ENCODE data around the gene SCAF4.

The SCAF4 gene

DNA sequence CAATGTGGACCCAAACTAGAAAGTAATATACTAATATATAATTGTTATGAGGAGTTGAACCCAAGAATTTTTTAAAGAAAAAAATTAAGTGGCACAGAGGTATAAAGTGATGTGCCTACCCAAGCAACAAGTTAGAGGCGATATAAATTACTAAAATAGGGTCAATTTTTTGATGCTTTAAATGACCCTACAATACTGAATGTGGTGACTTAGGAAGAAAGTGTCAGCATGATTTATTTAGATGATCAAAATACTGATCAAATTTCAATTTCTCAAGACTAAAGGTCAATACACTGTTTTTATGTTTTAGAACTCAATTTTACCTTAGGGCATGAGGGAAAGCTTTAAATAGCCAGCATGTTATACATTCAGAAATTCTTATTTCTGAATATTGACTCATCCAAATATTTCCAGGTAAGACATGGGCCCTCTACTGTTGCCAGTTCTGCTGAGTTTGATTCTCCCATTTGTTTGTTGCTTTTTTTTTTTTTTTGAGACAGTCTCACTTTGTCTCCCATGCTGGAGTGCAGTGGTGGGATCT lies 20.1 kb downstream of the SCAF4 start:
- no peak for DNase-seq

DNA sequence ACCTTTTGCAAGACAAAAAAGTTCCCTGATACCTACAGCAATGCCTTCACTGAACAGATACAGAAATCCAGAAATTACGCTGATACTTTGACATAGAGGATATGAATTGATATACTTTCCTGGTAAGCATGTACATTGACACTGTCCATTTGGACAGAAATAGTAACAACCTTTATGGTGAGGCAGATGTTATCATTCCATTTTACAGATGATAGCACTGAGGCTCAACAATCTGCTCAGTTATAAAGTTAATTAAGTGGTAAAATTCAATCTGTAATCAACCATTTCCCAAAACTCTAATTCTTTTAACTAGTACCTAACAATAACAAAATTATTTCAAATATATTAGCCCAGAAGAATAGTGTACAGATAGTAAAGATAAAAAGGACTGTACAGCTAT lies 20.6 kb downstream of the SCAF4 start:
- no peak for DNase-seq

DNA sequence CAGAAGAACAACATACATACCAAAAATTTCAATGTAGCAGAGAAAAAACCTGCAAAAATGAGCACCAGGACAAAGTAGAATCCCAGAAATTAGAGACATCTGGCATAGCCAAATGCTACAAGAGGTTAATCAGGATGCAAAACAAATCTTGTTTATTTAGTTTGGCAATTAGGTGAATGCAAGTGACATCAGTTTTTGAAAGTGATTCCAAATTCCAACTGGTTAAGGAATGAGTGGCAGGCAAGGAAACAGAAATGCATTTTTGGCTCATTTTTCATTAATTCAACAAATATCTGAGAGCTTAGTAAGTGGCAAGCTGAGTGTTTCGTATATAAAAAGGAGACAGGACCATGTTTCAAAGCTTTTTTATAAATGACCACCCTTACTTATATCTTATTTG lies 21.3 kb downstream of the SCAF4 start:
- DNase-seq: no peak

DNA sequence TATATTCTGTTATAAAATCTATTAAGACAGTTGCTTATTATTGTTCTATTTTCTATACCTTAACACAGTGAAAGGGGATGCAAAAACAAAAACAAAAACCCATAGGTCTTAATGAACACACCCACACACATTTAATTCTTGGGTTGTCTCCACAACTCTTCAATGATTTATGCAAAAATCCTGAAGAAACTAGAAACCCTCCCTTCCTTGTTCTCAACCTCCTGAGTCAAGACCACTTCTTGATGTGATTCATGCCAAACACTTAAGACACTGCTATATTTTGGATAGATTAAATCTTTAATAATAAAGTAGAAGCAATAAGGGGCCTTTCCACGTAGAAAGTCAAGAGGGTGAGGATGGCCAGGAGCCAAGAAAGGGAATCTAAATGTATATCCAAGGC lies 23.4 kb downstream of the SCAF4 start:
- no peak for DNase-seq

DNA sequence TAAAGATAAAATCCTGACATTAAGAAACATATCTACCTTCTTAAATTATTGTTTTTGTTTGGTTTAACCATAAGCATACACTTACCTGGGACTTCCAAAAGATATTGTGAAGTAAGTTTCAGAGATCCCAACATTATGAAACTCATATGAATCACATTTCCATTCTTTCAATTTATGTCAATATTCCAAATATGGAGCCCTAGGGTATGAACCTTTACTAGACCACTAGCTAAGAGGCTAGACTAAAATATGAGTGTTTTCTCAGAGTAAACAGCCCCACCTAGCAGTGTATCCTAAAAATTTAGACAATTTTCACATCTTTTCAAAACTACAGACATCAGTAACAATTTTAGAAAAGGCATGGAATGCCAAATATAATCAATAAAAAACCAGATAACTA lies 24.4 kb downstream of the SCAF4 start:
- DNase-seq: no peak

DNA sequence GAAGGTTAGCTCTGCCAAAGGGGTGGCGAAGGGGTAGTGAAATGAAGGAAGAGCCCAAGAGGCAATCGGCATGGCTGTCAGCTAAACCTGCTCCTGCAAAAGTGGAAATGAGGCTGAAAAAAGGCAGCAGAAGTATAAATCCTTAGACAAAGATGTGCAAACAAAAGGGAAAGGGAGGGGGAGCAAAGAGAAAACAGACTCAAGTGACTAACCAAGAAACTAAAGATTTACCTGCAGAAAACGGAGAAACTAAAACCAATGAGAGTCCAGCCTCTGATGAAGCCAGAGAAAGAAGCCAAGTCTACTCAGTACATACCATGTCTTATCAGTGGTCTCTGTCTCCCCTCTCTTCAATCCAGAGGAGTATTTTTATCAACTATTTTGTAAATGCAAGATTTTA lies 25.4 kb downstream of the SCAF4 start:
- no peak for DNase-seq

DNA sequence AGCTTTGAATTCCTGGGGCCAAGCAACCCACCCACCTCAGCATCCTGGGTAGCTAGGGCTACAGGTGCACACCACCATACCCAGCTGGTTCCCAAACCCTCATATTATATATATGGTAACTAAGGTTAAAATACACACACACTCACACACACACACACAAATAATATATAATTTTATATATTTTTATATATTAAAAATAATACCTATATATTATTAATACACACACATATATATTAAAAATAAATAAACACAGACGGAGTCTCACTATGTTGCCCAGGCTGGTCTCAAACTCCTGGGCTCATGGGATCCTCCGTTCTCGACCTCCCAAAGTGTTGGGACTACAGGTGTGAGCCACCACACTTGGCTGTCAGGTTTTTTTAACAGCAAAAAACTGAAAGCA lies 31.9 kb downstream of the SCAF4 start:
- no peak for DNase-seq

DNA sequence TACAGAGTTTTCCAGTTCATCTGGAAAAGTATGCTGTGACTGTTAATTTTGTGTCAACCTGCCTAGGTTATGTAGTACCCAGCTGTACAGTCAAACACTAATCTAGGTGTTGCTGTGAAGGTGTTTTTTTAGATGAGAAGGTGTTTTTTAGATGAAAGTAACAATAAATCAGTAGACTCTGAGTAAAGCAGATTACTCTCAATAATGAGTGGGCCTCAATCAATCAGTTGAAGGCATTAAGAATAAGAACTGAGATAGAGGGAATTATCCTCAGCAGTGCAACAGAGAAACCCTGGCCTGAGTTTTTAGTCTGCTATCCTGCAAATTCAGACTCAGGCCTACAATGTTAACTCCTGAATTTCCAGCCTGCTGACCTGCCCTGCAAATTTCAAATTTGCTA lies 33.5 kb downstream of the SCAF4 start:
- DNase-seq: no peak

DNA sequence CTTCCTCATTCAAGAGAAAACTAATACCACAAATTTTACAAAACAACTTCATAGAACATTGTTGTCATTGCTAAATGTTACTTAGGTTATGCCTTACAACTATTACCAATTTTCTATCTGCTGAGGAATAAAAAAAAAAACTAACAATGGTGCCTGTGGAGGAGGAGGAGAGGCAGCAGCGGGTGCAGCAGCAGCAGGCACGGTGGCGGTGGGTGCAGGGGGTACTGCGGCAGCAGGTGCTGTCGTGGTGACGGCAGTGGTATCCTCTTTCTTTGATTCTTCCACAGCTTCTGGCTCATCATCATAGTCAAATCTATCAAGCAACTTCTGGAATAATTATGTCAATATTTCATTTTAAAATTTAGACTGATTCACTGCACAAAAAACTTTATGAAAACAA lies 35.5 kb downstream of the SCAF4 start:
- no peak for DNase-seq

DNA sequence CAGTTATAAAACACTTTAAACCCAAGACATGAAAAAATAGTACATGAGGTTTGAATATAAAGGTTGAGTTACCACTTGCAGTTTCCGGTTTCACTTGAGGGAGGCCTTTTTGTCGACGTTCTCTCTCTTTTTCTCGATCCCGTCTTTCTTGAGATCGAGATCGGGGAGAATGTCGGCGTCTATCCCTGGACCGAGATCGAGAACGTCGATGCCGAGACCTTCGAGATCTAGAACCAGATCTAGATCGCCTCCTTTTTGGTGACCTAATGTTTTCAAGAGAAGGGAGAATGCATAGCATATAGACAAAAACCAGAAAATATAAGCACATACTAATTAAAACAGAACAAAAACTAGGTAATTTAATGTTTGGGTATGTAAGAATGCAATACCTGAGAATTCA lies 38.7 kb downstream of the SCAF4 start:
- no peak for DNase-seq

DNA sequence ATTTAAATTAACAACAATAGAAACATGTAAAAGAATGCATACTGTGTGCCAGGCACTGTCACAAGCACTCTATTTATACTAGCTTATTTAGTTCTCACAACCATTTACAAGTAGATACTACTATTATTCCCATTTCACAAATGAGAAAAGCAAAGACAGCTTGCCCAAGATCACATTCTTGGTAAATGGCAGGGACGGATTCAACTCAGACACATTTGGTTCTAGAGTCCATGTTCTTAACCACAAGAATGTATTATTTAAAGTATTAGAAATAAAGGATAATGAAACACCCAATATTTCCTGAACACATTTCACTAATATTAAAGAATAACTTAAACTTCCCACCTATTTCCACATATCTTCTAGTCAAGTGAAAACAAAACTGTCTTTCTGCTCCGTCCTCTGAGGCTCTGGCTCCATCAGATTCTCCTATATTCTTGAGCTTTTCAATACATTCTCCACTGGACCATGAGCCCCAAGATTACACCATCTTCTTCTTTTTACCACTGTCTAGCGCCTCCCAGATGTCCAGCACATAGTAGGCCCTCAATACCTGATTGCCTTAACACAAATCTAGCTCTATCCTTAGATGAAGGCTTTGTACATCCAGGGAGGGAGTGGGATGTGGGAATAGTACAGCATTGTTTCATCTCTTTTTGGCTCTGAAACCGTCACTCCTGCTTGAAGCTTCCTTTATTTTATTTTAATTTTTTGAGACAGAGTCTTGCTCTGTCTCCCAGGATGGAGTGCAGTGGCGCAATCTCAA lies 43.1 kb downstream of the SCAF4 start:
- no peak for DNase-seq

DNA sequence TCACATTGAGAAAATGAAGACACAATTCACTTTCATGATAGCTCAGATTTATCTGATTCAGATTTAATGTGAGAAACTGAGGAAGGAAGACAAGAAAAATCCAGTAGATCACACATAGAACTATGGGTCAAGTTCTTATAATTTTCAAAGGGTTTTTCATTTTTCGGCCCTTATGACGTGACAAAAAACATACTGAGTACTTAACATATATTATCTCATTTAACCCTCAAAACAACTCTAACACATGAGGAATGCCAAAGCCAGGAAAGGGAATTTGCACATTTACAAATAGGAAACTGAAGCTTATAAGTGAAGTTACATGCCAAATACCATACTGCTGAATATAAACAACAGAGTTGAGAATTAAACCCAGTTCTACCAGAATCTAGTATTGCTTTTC lies 44.8 kb downstream of the SCAF4 start:
- no peak for DNase-seq

DNA sequence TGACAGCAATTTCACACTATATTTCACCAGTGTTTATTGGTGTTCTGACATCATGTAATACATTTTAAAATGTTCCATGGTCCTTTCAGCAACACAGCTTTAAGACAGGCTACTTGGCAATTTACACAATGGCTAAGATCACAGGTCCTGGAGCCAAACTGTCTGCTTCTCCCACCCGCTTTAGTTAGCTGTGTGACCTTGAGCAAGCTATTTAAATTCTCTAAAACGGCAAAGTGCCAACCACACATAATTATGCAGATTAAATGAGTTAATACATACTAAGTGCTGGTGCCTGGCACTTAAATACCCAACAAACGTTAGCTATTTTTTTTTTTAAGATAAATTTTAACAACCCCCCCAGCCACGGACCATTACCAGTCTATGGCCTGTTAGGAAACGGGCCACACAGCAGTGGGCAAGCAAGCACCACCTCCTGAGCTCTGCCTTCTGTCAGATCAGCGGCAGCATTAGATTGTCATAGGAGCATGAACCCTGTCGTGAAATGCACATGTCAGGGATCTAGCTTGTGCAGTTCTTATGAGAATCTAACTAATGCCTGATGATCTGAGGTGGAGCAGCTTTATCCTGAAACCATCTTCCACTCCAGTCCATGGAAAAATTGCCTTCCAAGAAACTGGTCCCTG lies 45.5 kb downstream of the SCAF4 start:
- no peak for DNase-seq

DNA sequence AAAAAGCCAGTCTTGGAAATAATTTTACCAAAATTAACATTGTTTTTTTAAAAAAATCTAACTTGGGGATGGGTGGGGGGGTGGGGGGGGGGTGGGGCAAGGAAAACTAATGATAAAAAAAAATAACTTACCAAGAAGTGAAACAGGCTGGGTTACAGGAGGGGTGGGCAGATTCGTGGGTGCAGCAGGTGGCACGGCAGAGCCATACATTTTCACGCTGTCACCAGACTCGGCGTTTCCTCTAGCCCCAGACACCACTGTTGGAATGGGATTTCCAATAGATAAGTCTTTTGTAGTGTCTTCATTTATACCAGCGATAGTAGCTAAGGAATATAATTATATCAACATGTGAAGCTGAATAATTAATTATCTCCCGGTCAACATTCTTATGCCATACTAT lies 47.0 kb downstream of the SCAF4 start:
- DNase-seq: no peak

DNA sequence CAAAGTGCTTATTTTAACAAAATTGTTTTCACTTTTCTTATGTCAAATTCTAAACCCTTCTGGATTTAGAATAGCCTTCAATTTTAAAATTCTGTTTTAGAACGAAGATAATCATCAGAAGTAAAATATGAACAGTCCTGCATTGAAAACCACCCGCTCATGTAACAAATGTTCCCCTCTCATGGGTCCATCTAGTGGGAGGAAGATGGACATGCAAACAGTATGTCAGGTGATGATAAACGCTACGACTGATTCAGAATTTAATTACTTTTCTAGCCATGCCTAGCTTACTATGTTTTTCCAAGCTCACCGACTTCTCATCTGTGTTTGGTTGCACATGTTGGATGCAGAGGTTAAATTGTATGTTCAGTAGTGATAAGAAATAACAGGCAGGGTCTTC lies 48.9 kb downstream of the SCAF4 start:
- DNase-seq: no peak

DNA sequence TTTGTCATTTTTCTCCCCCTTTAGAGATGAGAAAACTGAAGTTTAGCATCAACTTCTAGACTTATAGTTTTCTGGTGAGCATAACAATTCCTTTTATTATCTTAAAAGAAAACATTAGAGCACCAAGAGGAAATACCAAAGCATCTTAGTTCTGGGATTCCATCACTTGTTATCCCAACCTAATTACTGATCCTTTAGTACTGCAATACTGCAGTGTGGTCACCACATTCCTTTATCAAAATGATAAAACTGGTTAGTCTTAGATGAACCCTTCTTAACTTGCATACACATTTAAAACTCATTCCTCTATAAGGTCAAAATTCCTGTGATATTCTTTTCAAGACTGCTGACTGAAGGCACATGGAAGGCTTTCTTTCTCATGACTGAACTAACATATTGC lies 49.3 kb downstream of the SCAF4 start:
- no peak for DNase-seq

DNA sequence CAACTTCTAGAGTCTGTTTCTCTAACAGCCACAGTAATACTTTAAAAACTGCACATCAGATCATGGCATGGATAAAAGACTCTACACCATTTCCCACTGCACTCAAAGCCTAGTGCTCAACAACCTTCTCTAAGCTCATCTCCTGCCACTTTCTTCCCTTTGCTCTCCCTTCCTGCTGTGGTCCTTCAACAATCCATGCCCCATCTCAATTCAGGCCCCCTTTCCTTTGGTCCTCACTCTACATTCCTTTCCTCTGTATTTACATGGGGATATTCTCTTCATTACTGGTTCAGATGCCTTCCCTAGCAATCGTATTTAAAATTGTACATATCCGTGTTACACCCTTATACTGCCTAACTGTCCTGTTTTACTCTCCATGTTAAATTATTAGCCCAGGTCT lies 53.4 kb downstream of the SCAF4 start:
- DNase-seq: no peak

DNA sequence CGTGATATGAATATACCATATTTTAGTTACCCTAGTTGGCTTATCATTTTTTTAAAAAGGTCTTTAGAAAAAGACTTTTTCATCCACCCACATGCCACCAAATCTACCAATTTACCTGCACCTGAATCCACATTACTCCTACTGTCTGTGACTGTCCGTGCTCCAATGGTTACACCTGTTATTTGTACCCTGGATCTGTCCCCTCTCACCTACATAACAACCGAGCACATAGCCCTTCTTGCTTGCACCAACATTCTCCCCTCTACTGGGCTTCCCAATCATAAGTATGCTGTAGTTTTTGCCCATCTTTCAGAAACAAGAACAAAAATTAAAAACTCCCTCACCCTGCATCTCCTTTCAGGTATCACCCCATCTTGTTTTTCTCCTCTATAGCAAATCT lies 54.9 kb downstream of the SCAF4 start:
- no peak for DNase-seq

DNA sequence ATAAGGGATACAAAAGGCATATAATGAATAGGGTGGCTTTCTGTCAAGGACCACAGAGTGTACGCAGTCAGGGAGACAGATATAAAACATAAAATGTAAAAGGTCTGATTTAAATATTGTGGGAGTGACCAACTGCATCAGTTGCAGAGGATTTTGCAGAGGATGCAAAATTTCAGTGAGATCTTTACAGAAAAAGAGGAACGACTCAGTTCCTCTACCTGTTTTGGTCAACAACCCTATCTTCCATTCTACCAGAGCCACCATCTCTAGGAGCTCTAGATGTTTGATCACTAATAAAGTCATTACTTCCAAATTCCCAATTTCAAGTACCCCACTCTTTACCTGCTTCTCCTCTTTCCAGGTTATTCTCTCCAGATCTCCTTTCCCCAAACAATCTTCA lies 56.0 kb downstream of the SCAF4 start:
- DNase-seq: no peak

DNA sequence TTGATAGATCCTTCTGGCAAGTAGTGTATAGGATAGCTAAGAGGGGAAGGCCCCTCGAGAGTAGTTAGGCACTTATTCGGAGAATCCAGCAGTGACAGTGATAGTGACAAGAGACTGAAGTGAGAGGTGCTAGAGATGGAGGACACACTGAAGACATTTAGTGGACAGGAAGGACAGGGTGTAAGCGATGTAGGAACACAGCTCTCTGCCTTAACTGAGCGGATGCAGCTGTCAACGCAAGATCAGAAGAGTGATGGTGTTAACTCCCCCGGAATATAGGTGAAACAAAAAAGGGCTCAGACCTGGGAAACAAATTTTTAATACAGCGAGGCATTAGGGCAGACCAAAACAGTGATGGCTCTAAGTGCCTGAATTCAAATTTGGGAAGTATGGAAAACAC lies 56.6 kb downstream of the SCAF4 start:
- DNase-seq: no peak

DNA sequence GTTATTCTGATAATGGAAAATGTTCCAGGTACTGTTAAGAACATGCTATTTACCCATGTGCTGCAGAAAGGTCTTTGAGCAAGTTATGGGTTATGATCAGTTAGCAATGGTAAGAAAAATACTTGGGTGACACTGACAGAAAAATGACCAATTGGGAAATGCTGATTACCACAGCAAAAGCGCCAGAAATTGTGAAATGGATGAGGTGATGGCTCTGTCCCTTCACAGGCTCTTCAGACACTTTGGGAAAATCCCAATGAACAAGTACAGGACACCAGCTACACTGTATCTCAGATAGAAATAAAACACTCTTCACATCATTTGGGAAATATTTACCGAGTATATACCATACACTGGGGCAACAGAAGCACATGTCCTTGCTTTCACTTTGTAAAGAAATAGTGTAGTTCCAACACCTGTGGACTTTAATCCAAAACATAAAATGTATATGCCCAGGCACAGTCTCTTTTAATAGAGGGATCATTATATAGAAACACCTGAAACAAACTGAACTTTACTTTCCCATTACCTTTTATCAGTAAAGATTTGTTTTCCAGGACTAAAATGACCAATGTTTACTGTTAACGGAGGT lies 58.5 kb downstream of the SCAF4 start:
- DNase-seq: no peak

DNA sequence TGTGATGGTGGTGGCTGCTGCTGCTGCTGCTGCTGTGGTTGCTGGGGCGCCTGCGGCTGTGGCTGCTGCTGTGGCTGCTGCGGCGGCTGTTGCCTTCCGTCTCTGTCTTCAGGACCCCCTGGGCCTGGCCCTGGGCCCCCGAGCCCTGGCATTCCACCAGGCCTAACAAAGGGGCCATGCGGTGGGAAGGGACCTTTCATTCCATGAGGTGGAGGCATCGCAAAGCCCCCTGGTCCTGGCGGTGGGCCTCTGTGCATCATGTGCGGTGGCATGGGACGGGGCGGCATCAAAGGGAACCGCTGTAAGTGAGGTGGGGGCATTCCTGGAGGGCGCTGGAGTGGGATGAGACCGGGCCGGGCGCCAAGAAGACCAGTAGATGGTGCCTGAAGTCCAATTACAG lies 60.0 kb downstream of the SCAF4 start:
- no peak for DNase-seq

DNA sequence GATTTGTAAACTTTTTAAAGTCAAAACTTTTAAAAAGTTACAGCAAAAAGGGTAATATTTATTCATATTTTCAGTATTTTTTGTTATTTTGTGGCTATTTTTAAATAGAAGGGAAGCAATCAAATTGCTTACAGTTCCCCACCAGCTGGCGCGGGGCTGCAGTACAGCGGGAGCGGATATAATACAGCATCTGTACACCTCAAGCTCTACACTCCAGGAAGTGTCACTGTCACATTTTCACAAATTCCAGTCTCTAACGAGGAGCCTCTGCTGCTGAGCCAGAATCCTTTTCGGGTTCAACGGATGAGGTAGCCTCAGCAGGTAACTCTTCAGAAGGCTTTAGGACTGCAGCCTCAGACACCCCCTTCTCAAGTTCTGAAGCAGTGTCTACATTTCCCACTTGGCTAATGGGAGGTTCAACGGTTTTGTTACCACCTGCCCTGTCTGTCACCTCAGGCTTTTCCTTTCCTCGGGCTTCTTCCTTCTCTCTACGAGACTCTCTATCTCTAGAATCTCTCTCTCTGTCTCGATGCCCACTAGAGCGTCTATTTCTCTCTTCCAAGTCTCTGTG lies 60.7 kb downstream of the SCAF4 start:
- no peak for DNase-seq

DNA sequence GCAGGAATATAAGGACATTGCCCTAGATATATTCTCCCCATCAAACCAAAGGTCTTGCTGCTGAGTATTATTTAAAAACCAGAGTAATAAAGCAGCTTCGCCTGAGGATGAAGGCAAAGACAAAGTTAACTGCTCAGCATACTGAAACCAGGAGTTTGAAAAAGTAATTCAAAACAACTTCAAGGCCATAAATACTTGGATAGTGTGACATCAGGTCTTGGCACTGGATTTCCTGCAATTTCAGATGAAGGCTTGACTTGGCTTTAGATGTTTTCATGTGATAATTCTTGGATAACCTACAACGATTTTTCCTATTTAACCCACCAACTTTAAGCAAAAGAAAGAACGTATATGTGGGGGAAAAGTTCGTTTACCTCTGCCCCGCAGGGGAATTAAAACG lies 61.8 kb downstream of the SCAF4 start:
- DNase-seq: no peak
